ENCODE data around the gene NEK10.

The NEK10 gene

DNA sequence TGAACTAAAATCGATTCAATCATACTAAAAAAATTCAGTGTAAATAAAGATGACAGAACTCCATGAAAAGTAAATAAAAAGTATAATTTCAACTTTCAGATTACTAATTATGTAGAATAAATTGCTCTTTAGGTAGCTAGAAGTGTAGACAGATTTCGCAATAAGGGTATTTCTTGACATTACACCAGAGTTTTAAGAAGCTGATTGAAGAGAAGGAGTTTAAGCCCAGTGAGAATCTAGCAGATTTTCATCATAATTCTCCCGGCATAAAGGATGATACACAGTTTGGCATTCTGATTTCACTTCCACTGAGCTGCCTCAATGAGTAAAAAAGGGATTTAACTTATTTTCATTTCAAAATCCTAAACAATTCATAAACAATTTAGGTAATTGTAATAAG lies 259.2 kb downstream of the NEK10 start:
- Histone ChIP-seq H3K36me3 (ENCODE audit: low read depth) (no peaks in the 10 kb centered on the region), H3K27ac (ENCODE audit: poor library complexity, severe bottlenecking) (no peak overlapping the region), H3K27me3 (ENCODE audit: insufficient read depth, poor library complexity, severe bottlenecking) (no peaks in the 10 kb centered on the region), H3K4me1 (ENCODE audit: insufficient read depth, poor library complexity, severe bottlenecking) (no peaks in the 10 kb centered on the region), H3K9me3 (ENCODE audit: severe bottlenecking) (no peaks in the 10 kb centered on the region), H3K4me3 (ENCODE audit: severe bottlenecking) (no peak overlapping the region)
- ATAC-seq (ENCODE audit: low read depth) (no peak), DNase-seq (ENCODE audit: low spot score) (no peak)
- TF ChIP-seq, protein P1, sequence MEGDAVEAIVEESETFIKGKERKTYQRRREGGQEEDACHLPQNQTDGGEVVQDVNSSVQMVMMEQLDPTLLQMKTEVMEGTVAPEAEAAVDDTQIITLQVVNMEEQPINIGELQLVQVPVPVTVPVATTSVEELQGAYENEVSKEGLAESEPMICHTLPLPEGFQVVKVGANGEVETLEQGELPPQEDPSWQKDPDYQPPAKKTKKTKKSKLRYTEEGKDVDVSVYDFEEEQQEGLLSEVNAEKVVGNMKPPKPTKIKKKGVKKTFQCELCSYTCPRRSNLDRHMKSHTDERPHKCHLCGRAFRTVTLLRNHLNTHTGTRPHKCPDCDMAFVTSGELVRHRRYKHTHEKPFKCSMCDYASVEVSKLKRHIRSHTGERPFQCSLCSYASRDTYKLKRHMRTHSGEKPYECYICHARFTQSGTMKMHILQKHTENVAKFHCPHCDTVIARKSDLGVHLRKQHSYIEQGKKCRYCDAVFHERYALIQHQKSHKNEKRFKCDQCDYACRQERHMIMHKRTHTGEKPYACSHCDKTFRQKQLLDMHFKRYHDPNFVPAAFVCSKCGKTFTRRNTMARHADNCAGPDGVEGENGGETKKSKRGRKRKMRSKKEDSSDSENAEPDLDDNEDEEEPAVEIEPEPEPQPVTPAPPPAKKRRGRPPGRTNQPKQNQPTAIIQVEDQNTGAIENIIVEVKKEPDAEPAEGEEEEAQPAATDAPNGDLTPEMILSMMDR (IDR thresholded peaks at IDR 0.05; ENCODE audit: poor library complexity, severe bottlenecking) = no peak

DNA sequence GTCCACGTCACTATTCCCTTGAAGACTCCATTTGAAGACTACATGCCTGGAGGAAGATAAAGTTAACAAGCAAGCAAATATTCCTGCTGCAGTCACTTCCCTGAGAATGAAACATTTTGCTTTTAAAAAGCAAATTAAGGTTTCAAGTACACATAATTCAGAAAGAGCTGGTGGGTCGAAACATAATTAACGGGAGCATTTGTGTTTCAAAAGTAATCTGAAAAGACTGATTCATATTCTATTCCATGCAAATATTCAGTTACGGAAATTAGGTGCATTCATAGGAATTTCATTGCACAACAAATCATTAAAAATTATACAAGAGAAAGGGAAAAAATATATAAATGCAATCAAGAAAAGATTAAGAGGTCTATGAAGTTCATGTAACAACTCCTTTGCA lies 260.9 kb downstream of the NEK10 start:
- H3K36me3 ChIP-seq (ENCODE audit: low read depth) = no peaks in the 10 kb centered on the region
- H3K9me3 ChIP-seq (ENCODE audit: severe bottlenecking) = no peaks in the 10 kb centered on the region
- TF ChIP-seq, protein P1 (IDR thresholded peaks at IDR 0.05; ENCODE audit: poor library complexity, severe bottlenecking) = no peak
- ATAC-seq (ENCODE audit: low read depth) (no peak), DNase-seq (ENCODE audit: low spot score) (no peak)
- H3K27me3 ChIP-seq (ENCODE audit: insufficient read depth, poor library complexity, severe bottlenecking) = no peaks in the 10 kb centered on the region
- H3K4me1 ChIP-seq (ENCODE audit: insufficient read depth, poor library complexity, severe bottlenecking) = no peaks in the 10 kb centered on the region
- no peak overlapping the region for H3K4me3 ChIP-seq (ENCODE audit: severe bottlenecking)
- H3K27ac ChIP-seq (ENCODE audit: poor library complexity, severe bottlenecking) = no peak overlapping the region

- H3K4me3 ChIP-seq (ENCODE audit: severe bottlenecking) = no peak overlapping the region
- TF ChIP-seq, protein P1 (IDR thresholded peaks at IDR 0.05; ENCODE audit: poor library complexity, severe bottlenecking) = no peak
- H3K4me1 ChIP-seq (ENCODE audit: insufficient read depth, poor library complexity, severe bottlenecking) = no peaks in the 10 kb centered on the region
- DNase-seq (ENCODE audit: low spot score) = no peak
- H3K9me3 ChIP-seq (ENCODE audit: severe bottlenecking) = no peaks in the 10 kb centered on the region
- ATAC-seq (ENCODE audit: low read depth) = no peak
- H3K27ac ChIP-seq (ENCODE audit: poor library complexity, severe bottlenecking) = no peak overlapping the region
- H3K36me3 ChIP-seq (ENCODE audit: low read depth) = no peaks in the 10 kb centered on the region
- H3K27me3 ChIP-seq (ENCODE audit: insufficient read depth, poor library complexity, severe bottlenecking) = no peaks in the 10 kb centered on the region
Measured at GRCh38 chr3:27105904-27106303, 263.3 kb downstream of the NEK10 start.

- H3K4me3 ChIP-seq (ENCODE audit: severe bottlenecking) = no peak overlapping the region
- no peaks in the 10 kb centered on the region for H3K4me1 ChIP-seq (ENCODE audit: insufficient read depth, poor library complexity, severe bottlenecking)
Measured at GRCh38 chr3:27097182-27097581, 272.0 kb downstream of the NEK10 start.

GRCh38 chr3:27095553-27096222 lies 273.5 kb downstream of the NEK10 start:
- Histone ChIP-seq H3K27ac (ENCODE audit: poor library complexity, severe bottlenecking) (no peak overlapping the region), H3K36me3 (ENCODE audit: low read depth) (no peaks in the 10 kb centered on the region), H3K4me1 (ENCODE audit: insufficient read depth, poor library complexity, severe bottlenecking) (no peaks in the 10 kb centered on the region), H3K4me3 (ENCODE audit: severe bottlenecking) (no peak overlapping the region), H3K9me3 (ENCODE audit: severe bottlenecking) (no peaks in the 10 kb centered on the region), H3K27me3 (ENCODE audit: insufficient read depth, poor library complexity, severe bottlenecking) (no peaks in the 10 kb centered on the region)
- ATAC-seq (ENCODE audit: low read depth) = no peak
- no peak for DNase-seq (ENCODE audit: low spot score)
- TF ChIP-seq, protein P1 (IDR thresholded peaks at IDR 0.05; ENCODE audit: poor library complexity, severe bottlenecking) = no peak

More at GRCh38 chr3:27097182-27097581, 272.0 kb downstream of the NEK10 start:
- H3K27me3 ChIP-seq (ENCODE audit: insufficient read depth, poor library complexity, severe bottlenecking) = no peaks in the 10 kb centered on the region
- H3K36me3 ChIP-seq (ENCODE audit: low read depth) = no peaks in the 10 kb centered on the region
- no peaks in the 10 kb centered on the region for H3K9me3 ChIP-seq (ENCODE audit: severe bottlenecking)
- TF ChIP-seq, protein P1 (IDR thresholded peaks at IDR 0.05; ENCODE audit: poor library complexity, severe bottlenecking) = no peak
- ATAC-seq (ENCODE audit: low read depth) (no peak), DNase-seq (ENCODE audit: low spot score) (no peak)
- H3K27ac ChIP-seq (ENCODE audit: poor library complexity, severe bottlenecking) = no peak overlapping the region
